Measurements from ENCODE around the gene AK5.

The AK5 gene

GRCh38 chr1:77545970-77546369 lies 264.2 kb downstream of the AK5 start:
- TF ChIP-seq CTCF (IDR thresholded peaks at IDR 0.05; ENCODE audit: control insufficient read depth, extremely low read depth, insufficient read depth) = no peak
- no peak overlapping the region for H3K4me3 ChIP-seq (ENCODE audit: low read depth, low read length)
- DNase-seq (ENCODE audit: low read depth) = no peak

- no peak for DNase-seq (ENCODE audit: low read depth)
- TF ChIP-seq CTCF (IDR thresholded peaks at IDR 0.05; ENCODE audit: control insufficient read depth, extremely low read depth, insufficient read depth) = no peak
Measured at GRCh38 chr1:77546890-77547289, 265.1 kb downstream of the AK5 start.

GRCh38 chr1:77548285-77548684 lies 266.5 kb downstream of the AK5 start:
- no peak for TF ChIP-seq CTCF (IDR thresholded peaks at IDR 0.05; ENCODE audit: control insufficient read depth, extremely low read depth, insufficient read depth)
- no peak overlapping the region for H3K4me3 ChIP-seq (ENCODE audit: low read depth, low read length)
- no peak for DNase-seq (ENCODE audit: low read depth)

More at GRCh38 chr1:77546890-77547289, 265.1 kb downstream of the AK5 start:
- H3K4me3 ChIP-seq (ENCODE audit: low read depth, low read length) = no peak overlapping the region

GRCh38 chr1:77550135-77550534 lies 268.3 kb downstream of the AK5 start:
- no peak overlapping the region for H3K4me3 ChIP-seq (ENCODE audit: low read depth, low read length)
- no peak for DNase-seq (ENCODE audit: low read depth)
- no peak for TF ChIP-seq CTCF (IDR thresholded peaks at IDR 0.05; ENCODE audit: control insufficient read depth, extremely low read depth, insufficient read depth)

- no peak for DNase-seq (ENCODE audit: low read depth)
- no peak overlapping the region for H3K4me3 ChIP-seq (ENCODE audit: low read depth, low read length)
- TF ChIP-seq CTCF (IDR thresholded peaks at IDR 0.05; ENCODE audit: control insufficient read depth, extremely low read depth, insufficient read depth) = no peak
Measured at GRCh38 chr1:77552626-77553025, 270.8 kb downstream of the AK5 start.

GRCh38 chr1:77553568-77554291 lies 271.9 kb downstream of the AK5 start:
- no peak for DNase-seq (ENCODE audit: low read depth)
- TF ChIP-seq CTCF (IDR thresholded peaks at IDR 0.05; ENCODE audit: control insufficient read depth, extremely low read depth, insufficient read depth) = no peak
- H3K4me3 ChIP-seq (ENCODE audit: low read depth, low read length) = no peak overlapping the region

GRCh38 chr1:77556045-77556444 lies 274.2 kb downstream of the AK5 start:
- DNase-seq (ENCODE audit: low read depth) = no peak
- no peak overlapping the region for H3K4me3 ChIP-seq (ENCODE audit: low read depth, low read length)
- no peak for TF ChIP-seq CTCF (IDR thresholded peaks at IDR 0.05; ENCODE audit: control insufficient read depth, extremely low read depth, insufficient read depth)

Data from LNCaP clone FGC (cell line).